ENCODE results near the gene LRIG1. TPM values are rescaled to one million over a fixed set of nuclear protein-coding genes. Genes with fewer than 3 reads are reported as not detected.
A peak's percentile ranks its signal among the peaks of the same experiment; 100 is the strongest.

The LRIG1 gene
- total RNA-seq, 1 donor from 2014 or later: 30.2 TPM

DNA sequence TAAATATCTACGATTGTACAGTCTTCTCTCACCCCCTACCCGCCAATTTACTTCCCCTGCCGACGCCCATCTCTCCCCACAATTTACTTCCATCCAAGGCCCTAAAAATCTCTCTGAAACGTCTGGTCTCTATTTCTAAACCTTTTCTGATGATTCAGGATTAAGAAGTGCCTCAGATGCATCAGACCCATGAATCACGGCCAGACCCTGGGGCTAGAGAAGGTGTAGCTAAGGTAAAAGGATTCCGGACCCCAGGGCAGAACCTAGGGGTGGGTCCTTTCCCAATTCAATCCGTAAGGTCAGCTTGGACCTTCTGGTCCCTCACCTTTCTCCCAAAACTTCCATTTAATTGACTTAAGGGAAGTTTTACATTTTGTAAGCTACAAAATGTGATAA is 46.4 kb downstream of the LRIG1 start:
- Mint-ChIP-seq H3K27ac (ENCODE audit: unreplicated experiment) (peak overlapping the region; percentile 60), H3K27me3 (ENCODE audit: unreplicated experiment) (peaks cover 4% of the 10 kb centered on the region), H3K36me3 (ENCODE audit: unreplicated experiment) (no peaks in the 10 kb centered on the region), H3K4me1 (ENCODE audit: low read depth, unreplicated experiment) (peaks cover 57% of the 10 kb centered on the region), H3K4me3 (ENCODE audit: unreplicated experiment) (peak overlapping the region; percentile 18), H3K9me3 (ENCODE audit: unreplicated experiment) (peaks cover 13% of the 10 kb centered on the region)
- no peak for TF ChIP-seq CTCF (IDR thresholded peaks at IDR 0.05; ENCODE audit: partially characterized antibody, unreplicated experiment)
- DNase-seq: no peak

DNA sequence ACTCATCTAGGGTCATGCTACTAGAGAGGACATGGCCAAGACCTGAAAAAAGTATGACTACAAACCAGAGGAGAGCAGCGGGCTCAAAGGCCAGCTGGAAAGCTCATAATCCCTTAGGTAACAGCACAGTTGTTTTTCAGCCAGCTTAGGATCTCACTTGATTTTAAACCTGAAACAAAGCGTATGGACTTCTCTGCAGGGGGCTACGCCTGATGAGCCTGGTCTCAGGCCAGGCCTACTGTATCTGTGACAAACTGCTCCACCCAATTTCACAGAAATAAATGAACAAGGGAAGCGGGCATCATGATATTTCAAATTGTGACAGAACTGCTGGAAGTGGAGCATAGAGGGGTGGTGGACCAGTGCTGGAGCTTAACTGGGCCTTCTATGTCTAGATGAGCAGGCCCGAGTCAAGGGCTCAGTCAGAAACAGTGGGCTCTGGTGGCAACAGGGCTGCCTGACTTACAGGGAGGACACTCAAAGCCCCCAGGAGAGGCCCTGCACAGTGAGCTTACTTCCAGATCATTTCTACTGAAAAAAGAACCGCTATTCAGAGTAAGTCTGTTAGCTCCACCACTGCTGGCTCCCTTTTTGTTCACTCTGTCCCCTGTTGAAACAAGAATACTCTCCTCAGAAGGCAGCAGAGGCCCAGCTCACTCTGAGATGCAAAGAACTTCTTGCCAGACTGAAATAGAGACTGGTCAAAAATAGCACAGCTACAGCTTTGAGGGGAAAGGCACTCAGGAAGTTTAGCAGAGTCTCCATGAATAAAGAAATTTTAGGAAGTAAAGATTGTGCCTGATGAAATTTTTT is 47.0 kb downstream of the LRIG1 start:
- no peak for TF ChIP-seq CTCF (IDR thresholded peaks at IDR 0.05; ENCODE audit: partially characterized antibody, unreplicated experiment)
- DNase-seq: no peak
- Mint-ChIP-seq H3K36me3 (ENCODE audit: unreplicated experiment) (no peaks in the 10 kb centered on the region), H3K27me3 (ENCODE audit: unreplicated experiment) (peaks cover 4% of the 10 kb centered on the region), H3K4me1 (ENCODE audit: low read depth, unreplicated experiment) (peaks cover 60% of the 10 kb centered on the region), H3K27ac (ENCODE audit: unreplicated experiment) (peak overlapping the region; percentile 60), H3K4me3 (ENCODE audit: unreplicated experiment) (no peak overlapping the region), H3K9me3 (ENCODE audit: unreplicated experiment) (peaks cover 13% of the 10 kb centered on the region)

- Mint-ChIP-seq H3K27me3 (ENCODE audit: unreplicated experiment) (peaks cover 4% of the 10 kb centered on the region), H3K4me1 (ENCODE audit: low read depth, unreplicated experiment) (peaks cover 64% of the 10 kb centered on the region), H3K4me3 (ENCODE audit: unreplicated experiment) (no peak overlapping the region)
These were observed 48.4 kb downstream of the LRIG1 start for GRCh38 chr3:66452303-66453011.

GRCh38 chr3:66451766-66452165 is 49.1 kb downstream of the LRIG1 start:
- no peak for TF ChIP-seq CTCF (IDR thresholded peaks at IDR 0.05; ENCODE audit: partially characterized antibody, unreplicated experiment)
- DNase-seq: no peak
- peaks cover 2% of the 10 kb centered on the region for H3K27me3 Mint-ChIP-seq (ENCODE audit: unreplicated experiment)
- peaks cover 11% of the 10 kb centered on the region for H3K9me3 Mint-ChIP-seq (ENCODE audit: unreplicated experiment)
- H3K36me3 Mint-ChIP-seq (ENCODE audit: unreplicated experiment): no peaks in the 10 kb centered on the region
- peaks cover 59% of the 10 kb centered on the region for H3K4me1 Mint-ChIP-seq (ENCODE audit: low read depth, unreplicated experiment)
- H3K4me3 Mint-ChIP-seq (ENCODE audit: unreplicated experiment): peak overlapping the region; percentile 41
- H3K27ac Mint-ChIP-seq (ENCODE audit: unreplicated experiment): peak overlapping the region; percentile 87

More at GRCh38 chr3:66452303-66453011, 48.4 kb downstream of the LRIG1 start:
- peak overlapping the region; percentile 87 for H3K27ac Mint-ChIP-seq (ENCODE audit: unreplicated experiment)
- H3K9me3 Mint-ChIP-seq (ENCODE audit: unreplicated experiment): peaks cover 13% of the 10 kb centered on the region
- TF ChIP-seq CTCF (IDR thresholded peaks at IDR 0.05; ENCODE audit: partially characterized antibody, unreplicated experiment): no peak
- H3K36me3 Mint-ChIP-seq (ENCODE audit: unreplicated experiment): no peaks in the 10 kb centered on the region
- no peak for DNase-seq
